Fibroblast of the aortic adventitia (primary cell): ENCODE measurements around the gene CTU2. TPM values are rescaled to one million over a fixed set of nuclear protein-coding genes. Genes with fewer than 3 reads are reported as not detected.

ENCODE experiments used
- DNase-seq: peaks from one replicate; pipeline ENCODE4 v3.0.0-alpha.2; 2010; ENCODE audit warnings: low read depth
- H3K4me3 ChIP-seq: 2 replicates; pipeline ENCODE4 v1.5.1; 2011; ENCODE audit warnings: low read depth, mild to moderate bottlenecking, control low read depth, low read length, moderate library complexity
- total RNA-seq: library from RNA; depleted of rRNA; stranded (reverse); fragments of >200 nt; gene quantifications from 2 replicates; pipeline ENCODE4 v1.2.3, GENCODE V29; 2012; ENCODE audit warnings: low replicate concordance
- TF ChIP-seq, protein P1 (sequence below): IDR thresholded peaks from 2 replicates; pipeline ENCODE4 v1.5.1; 2011; ENCODE audit warnings: mild to moderate bottlenecking, low read length, control low read depth, inconsistent platforms; ENCODE audit not compliant: insufficient read depth

CTU2 gene
- total RNA-seq = 4.3 and 15.2 TPM in 2 replicates

DNA sequence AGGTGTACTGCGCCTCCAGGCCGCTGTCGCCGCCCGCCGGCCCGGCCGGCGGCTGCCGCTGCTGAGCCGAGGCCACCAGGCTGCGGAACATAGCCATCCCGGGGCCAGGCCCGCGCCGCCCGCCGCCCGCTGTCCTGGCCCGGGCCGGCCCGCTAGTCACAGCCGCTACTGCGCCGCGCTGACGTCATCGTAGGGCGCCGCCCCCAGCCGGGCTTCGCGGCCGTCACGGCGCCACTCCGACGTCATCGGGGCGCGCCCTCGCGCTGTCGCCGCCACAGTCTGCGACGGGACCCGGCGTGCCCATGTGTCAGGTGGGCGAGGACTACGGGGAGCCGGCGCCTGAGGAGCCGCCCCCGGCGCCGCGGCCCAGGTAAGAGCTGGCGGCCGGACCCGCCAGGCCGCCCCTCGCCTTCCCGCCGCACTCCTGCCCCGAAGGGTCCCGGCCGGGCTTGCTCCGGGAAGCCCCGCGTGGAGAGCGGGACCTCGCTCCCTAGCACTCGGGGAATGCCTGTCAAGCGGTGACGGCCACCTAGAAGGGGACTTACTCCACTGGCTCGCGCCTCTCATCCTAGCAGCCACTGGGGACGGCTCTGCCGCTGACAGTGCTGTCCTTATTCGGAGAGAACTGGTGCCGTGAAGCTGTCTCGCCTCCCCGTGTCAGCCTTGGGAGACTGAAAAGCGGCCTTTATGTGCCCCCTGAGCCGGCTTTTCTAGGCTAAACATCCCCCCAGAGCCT, at the start of gene CTU2, which contains the start of gene RNF166:
Gene CTU2 (plus strand): TSS at position 275 of the 736 bp plus-strand sequence. CDS start 28 bp downstream, at position 303.
Gene RNF166 (minus strand): TSS at position 180 of the 736 bp plus-strand sequence. CDS start 83 bp downstream, at position 97.
- H3K4me3 ChIP-seq = peak within 1 kb of the TSS; percentile 96
- peak; percentile 81 for DNase-seq
- TF ChIP-seq, protein P1, sequence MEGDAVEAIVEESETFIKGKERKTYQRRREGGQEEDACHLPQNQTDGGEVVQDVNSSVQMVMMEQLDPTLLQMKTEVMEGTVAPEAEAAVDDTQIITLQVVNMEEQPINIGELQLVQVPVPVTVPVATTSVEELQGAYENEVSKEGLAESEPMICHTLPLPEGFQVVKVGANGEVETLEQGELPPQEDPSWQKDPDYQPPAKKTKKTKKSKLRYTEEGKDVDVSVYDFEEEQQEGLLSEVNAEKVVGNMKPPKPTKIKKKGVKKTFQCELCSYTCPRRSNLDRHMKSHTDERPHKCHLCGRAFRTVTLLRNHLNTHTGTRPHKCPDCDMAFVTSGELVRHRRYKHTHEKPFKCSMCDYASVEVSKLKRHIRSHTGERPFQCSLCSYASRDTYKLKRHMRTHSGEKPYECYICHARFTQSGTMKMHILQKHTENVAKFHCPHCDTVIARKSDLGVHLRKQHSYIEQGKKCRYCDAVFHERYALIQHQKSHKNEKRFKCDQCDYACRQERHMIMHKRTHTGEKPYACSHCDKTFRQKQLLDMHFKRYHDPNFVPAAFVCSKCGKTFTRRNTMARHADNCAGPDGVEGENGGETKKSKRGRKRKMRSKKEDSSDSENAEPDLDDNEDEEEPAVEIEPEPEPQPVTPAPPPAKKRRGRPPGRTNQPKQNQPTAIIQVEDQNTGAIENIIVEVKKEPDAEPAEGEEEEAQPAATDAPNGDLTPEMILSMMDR = no peak

GRCh38 chr16:88657371-88657770, 48.9 kb upstream of the CTU2 start:
- no peak for DNase-seq
- TF ChIP-seq, protein P1 = no peak
- no peak overlapping the region for H3K4me3 ChIP-seq

GRCh38 chr16:88658714-88659113, 47.6 kb upstream of the CTU2 start:
- no peak for DNase-seq
- TF ChIP-seq, protein P1 = no peak
- no peak overlapping the region for H3K4me3 ChIP-seq

- DNase-seq = no peak
- no peak overlapping the region for H3K4me3 ChIP-seq
- TF ChIP-seq, protein P1 = no peak
Observed at GRCh38 chr16:88659160-88659559, 47.1 kb upstream of the CTU2 start.

DNA sequence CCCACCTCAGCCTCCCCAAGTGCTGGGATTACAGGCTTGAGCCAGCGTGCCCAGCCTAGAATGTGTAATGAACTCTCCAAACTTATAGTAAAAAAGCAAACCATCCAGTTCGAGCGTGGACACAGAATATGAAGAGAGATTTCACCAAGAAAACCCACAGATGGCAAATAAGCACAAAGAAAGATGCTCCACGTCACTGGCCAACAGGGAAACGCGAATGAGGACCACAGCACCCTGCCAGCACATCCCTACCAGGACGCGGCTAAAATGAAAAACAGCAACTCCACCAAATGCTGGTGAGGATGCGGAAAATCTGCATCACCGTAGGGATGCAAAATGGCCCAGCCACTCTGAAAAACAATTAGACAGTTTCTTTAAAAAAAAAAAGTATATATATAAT, 44.8 kb upstream of the CTU2 start:
- DNase-seq = no peak
- TF ChIP-seq, protein P1 = no peak
- H3K4me3 ChIP-seq = peak overlapping the region; percentile 48

DNA sequence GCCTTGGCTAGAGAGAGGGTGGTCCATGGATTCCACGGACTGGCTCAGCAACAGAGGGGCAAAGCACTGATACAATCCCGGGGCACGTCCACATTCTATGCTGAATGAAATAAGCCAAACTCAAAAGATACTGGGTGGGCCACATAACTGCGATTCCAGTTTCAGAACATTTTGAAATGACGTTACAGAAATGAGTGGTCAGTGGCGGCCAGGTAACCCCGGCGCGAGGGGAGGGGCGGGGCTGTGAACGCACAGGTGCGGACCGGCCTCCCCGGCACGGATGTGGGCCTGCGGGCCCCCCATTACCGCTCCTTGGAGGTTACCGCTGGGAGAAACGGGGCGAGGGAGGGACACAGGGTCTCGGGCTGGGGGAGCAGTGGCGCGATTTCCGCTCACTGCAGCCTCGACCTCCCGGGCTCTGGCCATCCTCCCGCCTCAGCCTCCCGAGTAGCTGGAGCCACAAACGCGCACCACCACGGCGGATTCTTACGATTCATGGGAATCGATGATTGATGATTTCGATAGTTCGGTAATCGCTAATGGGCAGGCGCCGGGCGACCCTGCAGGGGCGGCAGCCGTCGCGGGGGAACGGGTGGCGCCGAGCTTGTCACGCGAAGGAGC, 44.0 kb upstream of the CTU2 start:
- TF ChIP-seq, protein P1 = no peak

More for the DNA sequence above, 44.0 kb upstream of the CTU2 start:
- H3K4me3 ChIP-seq = peak overlapping the region; percentile 87
- no peak for DNase-seq
